Measurements from ENCODE around the gene PRKN.
"Not testable (repeated sequence)": the region's sequence is repeated elsewhere in the genome, so short reads cannot be mapped to it uniquely, and the experiment has no call there.

PRKN gene

GRCh38 chr6:161830866-161831616 is 896.5 kb downstream of the PRKN start:
- no peak for DNase-seq

GRCh38 chr6:161829291-161829729 is 898.3 kb downstream of the PRKN start:
- DNase-seq, result no peak

GRCh38 chr6:161828355-161828754 is 899.2 kb downstream of the PRKN start:
- no peak for DNase-seq

- no peak for DNase-seq
Observed at GRCh38 chr6:161826512-161826911, 901.1 kb downstream of the PRKN start.

- not testable (repeated sequence) for DNase-seq
Observed at GRCh38 chr6:161822204-161822603, 905.4 kb downstream of the PRKN start.

GRCh38 chr6:161817881-161818280 is 909.7 kb downstream of the PRKN start:
- DNase-seq, result no peak

GRCh38 chr6:161815965-161816364 is 911.6 kb downstream of the PRKN start:
- no peak for DNase-seq

- no peak for DNase-seq
Observed at GRCh38 chr6:161813156-161813555, 914.4 kb downstream of the PRKN start.

- no peak for DNase-seq
Observed at GRCh38 chr6:161809971-161810370, 917.6 kb downstream of the PRKN start.

GRCh38 chr6:161804838-161805237 is 922.7 kb downstream of the PRKN start:
- DNase-seq, result no peak

GRCh38 chr6:161803131-161803530 is 924.4 kb downstream of the PRKN start:
- DNase-seq, result no peak

GRCh38 chr6:161802231-161802630 is 925.3 kb downstream of the PRKN start:
- no peak for DNase-seq

- DNase-seq, result no peak
Observed at GRCh38 chr6:161798844-161799394, 928.6 kb downstream of the PRKN start.

GRCh38 chr6:161796681-161797080 is 930.9 kb downstream of the PRKN start:
- DNase-seq, result no peak

GRCh38 chr6:161792851-161793493 is 934.6 kb downstream of the PRKN start:
- no peak for DNase-seq

- DNase-seq, result no peak
Observed at GRCh38 chr6:161788531-161788930, 939.0 kb downstream of the PRKN start.

- no peak for DNase-seq
Observed at GRCh38 chr6:161772176-161772575, 955.4 kb downstream of the PRKN start.

- DNase-seq, result no peak
Observed at GRCh38 chr6:161761966-161762365, 965.6 kb downstream of the PRKN start.

GRCh38 chr6:161755080-161755479 is 972.5 kb downstream of the PRKN start:
- no peak for DNase-seq

GRCh38 chr6:161750686-161751085 is 976.9 kb downstream of the PRKN start:
- DNase-seq, result no peak

- DNase-seq, result no peak
Observed at GRCh38 chr6:161749576-161749975, 978.0 kb downstream of the PRKN start.

GRCh38 chr6:161748535-161749416 is 978.8 kb downstream of the PRKN start:
- DNase-seq, result no peak

GRCh38 chr6:161747506-161747905 is 980.1 kb downstream of the PRKN start:
- no peak for DNase-seq
